ENCODE data around the gene ODAD4. TPM values are rescaled to one million over a fixed set of nuclear protein-coding genes. Genes with fewer than 3 reads are reported as not detected.

The ODAD4 gene
- total and polyA plus RNA-seq, 2 of the 8 experiments (the other 6 are each of a cell fraction or from before 2014, with no cell fraction given), result 0.48 to 1.3 TPM

GRCh38 chr17:41888332-41888965, 42.0 kb upstream of the ODAD4 start:
- ChIA-PET POLR2A (ENCODE audit: partially characterized antibody) (interaction anchor here (1.0 to 1.3 kb wide), 5 partner anchors 15 to 154 kb away, joined by 3 to 6 read pairs (median 3); partner anchors contain the start of genes ACLY and HAP1), CTCF (ENCODE audit: partially characterized antibody) (interaction anchor here (0.5 to 2.5 kb wide), 8 partner anchors 9 to 1780 kb away, joined by 3 to 12 read pairs (median 4); partner anchors contain the start of gene P3H4)
- H3K27ac ChIP-seq (ENCODE audit: low read depth, low read length), result no peak overlapping the region
- no peak overlapping the region for H3K56ac ChIP-seq (replicated peaks; ENCODE audit: insufficient read length, low read depth, low read length)
- H3K79me1 ChIP-seq (ENCODE audit: low read depth, low read length), result no peaks in the 10 kb centered on the region; the same call in 1 of the 2 replicates
- no peak overlapping the region for H4K5ac ChIP-seq (ENCODE audit: insufficient read length, low read depth, low read length)
- H3K9me3 ChIP-seq (ENCODE audit: insufficient read depth in 2 of 2, low read depth in 1 of 2, low read length in 1 of 2), result no peaks in the 10 kb centered on the region
- no peak overlapping the region for H3K4me3 ChIP-seq (ENCODE audit: extremely low read depth in 1 of 4, insufficient read depth in 2 of 4, low read depth in 3 of 4, low read length in 4 of 4)
- H3K23ac ChIP-seq (ENCODE audit: insufficient read length), result no peak overlapping the region
- no peak overlapping the region for H4K8ac ChIP-seq (ENCODE audit: extremely low read depth, insufficient read depth, low read length)
- H4K20me1 ChIP-seq (replicated peaks in 1 of 2; ENCODE audit: control insufficient read depth in 1 of 2, insufficient read depth in 2 of 2, low read length in 2 of 2), result peaks cover 2 to 13% of the 10 kb centered on the region in 2 experiments
- H3K14ac ChIP-seq (ENCODE audit: insufficient read length), result no peak overlapping the region
- H3K4me1 ChIP-seq (replicated peaks in 1 of 4; ENCODE audit: control insufficient read depth in 3 of 4, insufficient read depth in 4 of 4, low read length in 3 of 4), result no peaks in the 10 kb centered on the region
- H2BK12ac ChIP-seq (ENCODE audit: low read depth, low read length), result no peak overlapping the region
- H4K91ac ChIP-seq (replicated peaks; ENCODE audit: insufficient read length, low read length), result no peak overlapping the region
- H2AK5ac ChIP-seq (ENCODE audit: low read depth, low read length), result no peak overlapping the region
- H2BK15ac ChIP-seq (ENCODE audit: low read length), result no peak overlapping the region
- no peak overlapping the region for H2AFZ ChIP-seq (ENCODE audit: low read length)
- H2BK20ac ChIP-seq (ENCODE audit: low read length), result no peak overlapping the region
- H3K4me2 ChIP-seq (ENCODE audit: insufficient read depth in 1 of 2, low read depth in 2 of 2, low read length in 2 of 2), result no peak overlapping the region
- no peaks in the 10 kb centered on the region; a peak in 1 of 4 replicates for H3K79me2 ChIP-seq (ENCODE audit: control insufficient read depth in 1 of 2, insufficient read depth in 2 of 2, low read length in 2 of 2)
- 95% methylated on average over 6 of the region's 6 CpGs; no CpG with 5 or more reads in 1 of the 2 experiments for WGBS, 2 experiments (ENCODE audit: extremely low coverage in 1 of 2, insufficient coverage in 1 of 2, insufficient read length in 1 of 2, insufficient replicate concordance in 2 of 2, low coverage in 1 of 2, low lambda C conversion rate in 2 of 2, missing lambda C conversion rate in 1 of 2)
- H3K4ac ChIP-seq (replicated peaks; ENCODE audit: insufficient read length, low read depth, low read length), result no peak overlapping the region
- no peaks in the 10 kb centered on the region for H3K27me3 ChIP-seq (replicated peaks in 1 of 4; ENCODE audit: control insufficient read depth in 3 of 4, extremely low read depth in 1 of 4, insufficient read depth in 3 of 4, low read length in 3 of 4)
- DNase-seq (ENCODE audit: low read depth in 1 of 2, low spot score in 2 of 2) (no peak), FAIRE-seq (no peak)
- no peak overlapping the region; a peak in 1 of 7 replicates for H3K9ac ChIP-seq (replicated peaks in 1 of 4; ENCODE audit: extremely low read depth in 1 of 4, low read depth in 3 of 4, low read length in 3 of 4)
- no peak overlapping the region for H2BK120ac ChIP-seq (replicated peaks; ENCODE audit: low read depth, low read length)
- H3K23me2 ChIP-seq (ENCODE audit: low read depth, low read length), result no peaks in the 10 kb centered on the region
- H3K36me3 ChIP-seq (ENCODE audit: control insufficient read depth in 2 of 4, insufficient read depth in 4 of 4, low read length in 3 of 4), result peaks cover 67 to 95% (median 85%) of the 10 kb centered on the region in 4 experiments
- H2BK5ac ChIP-seq (ENCODE audit: low read depth, low read length), result no peak overlapping the region
- no peak overlapping the region for H3K18ac ChIP-seq (ENCODE audit: extremely low read depth, low read length)
- TF ChIP-seq RBBP5 (IDR thresholded peaks at IDR 0.05; ENCODE audit: borderline replicate concordance, low read depth, low read length), result no peak
- no peak for TF ChIP-seq EP300 (IDR thresholded peaks at IDR 0.05; ENCODE audit: borderline replicate concordance in 1 of 2, low read depth in 2 of 2, low read length in 2 of 2)
- no peak for TF ChIP-seq CTCF (IDR thresholded peaks at IDR 0.05; ENCODE audit: control extremely low read depth in 1 of 3, insufficient read depth in 1 of 3, low read depth in 1 of 3, low read length in 3 of 3)
- no peak for TF ChIP-seq SP1 (IDR thresholded peaks at IDR 0.05; ENCODE audit: low read depth, low read length)
- TF ChIP-seq CBX8 (IDR thresholded peaks at IDR 0.05; ENCODE audit: borderline replicate concordance, low read depth, low read length), result no peak
- no peak for TF ChIP-seq ATF2 (IDR thresholded peaks at IDR 0.05; ENCODE audit: low read length)
- no peak for TF ChIP-seq POLR2AphosphoS5 (IDR thresholded peaks at IDR 0.05; ENCODE audit: low read depth, low read length)
- TF ChIP-seq CHD2 (IDR thresholded peaks at IDR 0.05; ENCODE audit: low read length), result no peak

All from H1 (cell line).